Osteoblast (primary cell): ENCODE data around the gene IQGAP3. TPM values are rescaled to one million over a fixed set of nuclear protein-coding genes. Genes with fewer than 3 reads are reported as not detected.

Experiments
- DNase-seq: peaks from one replicate; pipeline ENCODE4 v3.0.0; 2011; ENCODE audit warnings: low spot score, mixed read lengths; ENCODE audit not compliant: insufficient read length; ENCODE audit errors: missing footprints
- H2AFZ ChIP-seq: 2 replicates; pipeline ENCODE4 v1.6.0; 2011; ENCODE audit warnings: mild to moderate bottlenecking, low read length
- H3K27ac ChIP-seq: 2 replicates; pipeline ENCODE4 v1.5.1; 2011; ENCODE audit warnings: mild to moderate bottlenecking, low read depth, low read length, moderate library complexity
- H3K27me3 ChIP-seq: 2 replicates; pipeline ENCODE4 v1.6.0; 2012; ENCODE audit warnings: mild to moderate bottlenecking, control low read depth, inconsistent platforms, low read length, moderate library complexity; ENCODE audit not compliant: insufficient read depth
- H3K36me3 ChIP-seq: 2 replicates; pipeline ENCODE4 v1.5.1; 2011; ENCODE audit warnings: mild to moderate bottlenecking, low read length, control low read depth, moderate library complexity; ENCODE audit not compliant: insufficient read depth
- H3K4me1 ChIP-seq: 2 replicates; pipeline ENCODE4 v1.5.1; 2011; ENCODE audit warnings: mild to moderate bottlenecking, low read length, control low read depth, moderate library complexity; ENCODE audit not compliant: insufficient read depth
- H3K4me2 ChIP-seq: 2 replicates; pipeline ENCODE4 v1.6.0; 2011; ENCODE audit warnings: mild to moderate bottlenecking, low read length; ENCODE audit not compliant: insufficient read depth
- H3K4me3 ChIP-seq: fragments of 200-600 bp; sonication (generic); 3 replicates; pipeline ENCODE4 v1.5.1; 2012; ENCODE audit warnings: mild to moderate bottlenecking, low read length, inconsistent platforms; ENCODE audit not compliant: insufficient read depth
- H3K79me2 ChIP-seq: 2 replicates; pipeline ENCODE4 v1.6.0; 2012; ENCODE audit warnings: mild to moderate bottlenecking, low read length, control low read depth, inconsistent platforms; ENCODE audit not compliant: insufficient read depth
- H3K9me3 ChIP-seq: 2 replicates; pipeline ENCODE4 v1.5.1; 2011; ENCODE audit warnings: low read depth, low read length, control low read depth
- H4K20me1 ChIP-seq: 2 replicates; pipeline ENCODE4 v1.6.0; 2012; ENCODE audit warnings: mild to moderate bottlenecking, low read length, control low read depth; ENCODE audit not compliant: insufficient read depth
- CTCF ChIP-seq: IDR thresholded peaks from 2 replicates; pipeline ENCODE4 v1.5.1; 2011; ENCODE audit warnings: mild to moderate bottlenecking, low read depth, low read length, moderate library complexity; ENCODE audit errors: extremely low read depth
- total RNA-seq: library from RNA; depleted of rRNA; stranded (reverse); fragments of >200 nt; gene quantifications from 2 replicates; pipeline ENCODE4 v1.2.3, GENCODE V29; 2012

Gene IQGAP3
- total RNA-seq, 1 donor: 2.9 TPM

- DNase-seq: no peak
- peaks cover 42% of the 10 kb centered on the region for H3K36me3 ChIP-seq
- H2AFZ ChIP-seq: no peak overlapping the region
- no peaks in the 10 kb centered on the region for H3K4me1 ChIP-seq
- no peak overlapping the region for H3K27ac ChIP-seq
- H3K27me3 ChIP-seq: no peaks in the 10 kb centered on the region
- no peaks in the 10 kb centered on the region for H3K9me3 ChIP-seq
- H3K79me2 ChIP-seq: no peaks in the 10 kb centered on the region
- no peak overlapping the region for H3K4me2 ChIP-seq
- no peaks in the 10 kb centered on the region for H4K20me1 ChIP-seq
- TF ChIP-seq CTCF: no peak
- H3K4me3 ChIP-seq: no peak overlapping the region
Observed at GRCh38 chr1:156527584-156527983, 44.8 kb downstream of the IQGAP3 start.

GRCh38 chr1:156525856-156526489, 46.4 kb downstream of the IQGAP3 start:
- Histone ChIP-seq H2AFZ (no peak overlapping the region), H4K20me1 (no peaks in the 10 kb centered on the region), H3K27ac (no peak overlapping the region), H3K4me2 (no peak overlapping the region), H3K27me3 (no peaks in the 10 kb centered on the region), H3K4me1 (no peaks in the 10 kb centered on the region), H3K79me2 (no peaks in the 10 kb centered on the region), H3K4me3 (no peak overlapping the region), H3K36me3 (peaks cover 34% of the 10 kb centered on the region), H3K9me3 (no peaks in the 10 kb centered on the region)
- no peak for TF ChIP-seq CTCF
- no peak for DNase-seq

GRCh38 chr1:156525071-156525501, 47.3 kb downstream of the IQGAP3 start:
- Histone ChIP-seq H3K4me1 (no peaks in the 10 kb centered on the region), H3K4me2 (no peak overlapping the region), H3K79me2 (no peaks in the 10 kb centered on the region), H2AFZ (no peak overlapping the region), H3K4me3 (no peak overlapping the region), H3K27ac (no peak overlapping the region), H3K36me3 (peaks cover 32% of the 10 kb centered on the region), H4K20me1 (no peaks in the 10 kb centered on the region), H3K27me3 (no peaks in the 10 kb centered on the region), H3K9me3 (no peaks in the 10 kb centered on the region)
- DNase-seq: no peak
- no peak for TF ChIP-seq CTCF

GRCh38 chr1:156524481-156524869, 47.9 kb downstream of the IQGAP3 start:
- Histone ChIP-seq H3K27me3 (no peaks in the 10 kb centered on the region), H3K36me3 (peaks cover 29% of the 10 kb centered on the region), H3K79me2 (no peaks in the 10 kb centered on the region), H3K27ac (no peak overlapping the region), H4K20me1 (no peaks in the 10 kb centered on the region), H3K4me3 (no peak overlapping the region), H3K4me1 (no peaks in the 10 kb centered on the region), H3K9me3 (no peaks in the 10 kb centered on the region), H3K4me2 (no peak overlapping the region), H2AFZ (no peak overlapping the region)
- no peak for TF ChIP-seq CTCF
- no peak for DNase-seq
